Measurements from ENCODE around the gene RPL27.

- TF ChIP-seq CTCF (IDR thresholded peaks at IDR 0.05) (peak in 1 of 6 experiments; percentile 38), POLR2A (IDR thresholded peaks at IDR 0.05) (peak in 3 of 4 donors; percentile 50 to 70 (median 68))
These were observed 33.9 kb upstream of the RPL27 start, which contains the start of gene AARSD1 for GRCh38 chr17:42964161-42964932.

Data from esophagus squamous epithelium (tissue), 4 donors.